ENCODE data around the gene ENDOU. TPM values are rescaled to one million over a fixed set of nuclear protein-coding genes. Genes with fewer than 3 reads are reported as not detected.
A peak's percentile ranks its signal among the peaks of the same experiment; 100 is the strongest.

Gene ENDOU
- total and polyA plus RNA-seq, 12 donors, result 0.11 to 0.56 (median 0.29) TPM; not detected in 1

DNA sequence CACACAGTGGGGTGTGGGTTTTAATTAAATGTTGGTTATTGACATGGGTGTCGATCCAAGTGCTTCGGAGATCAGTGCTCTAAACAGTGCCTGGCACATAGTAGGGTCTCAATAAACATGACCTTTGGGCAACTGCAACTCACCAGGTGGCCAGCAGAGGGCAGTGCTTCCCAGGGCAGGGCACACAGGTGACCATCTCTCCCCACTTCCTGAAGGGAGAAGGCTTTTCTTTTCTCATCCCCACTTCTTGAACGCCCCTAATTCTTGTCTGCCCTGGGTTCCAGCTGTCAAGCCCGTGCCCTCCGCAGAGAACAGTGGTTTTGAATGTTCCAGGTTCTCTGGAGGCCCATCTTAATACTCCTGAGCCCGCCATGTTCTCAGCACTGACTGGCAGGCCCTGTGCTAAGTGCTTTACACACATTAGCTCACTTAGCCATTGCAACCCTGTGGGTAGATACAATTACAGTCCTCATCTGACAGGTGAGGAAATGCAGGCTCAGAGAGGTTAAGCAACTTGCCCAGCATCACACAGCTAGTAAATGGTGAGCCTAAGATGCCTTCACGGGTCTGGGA, 17.0 kb upstream of the ENDOU start:
- intact Hi-C loops (cut with DNase I), result loop anchor here in 1 of 10 donors (1.0 to 5.0 kb wide), 2 partner anchors 10 to 35 kb away; no protein-coding TSS in a partner anchor
- Histone ChIP-seq H3K9me3 (no peaks in the 10 kb centered on the region), H3K27me3 (peaks cover 0 to 5% (median 0%) of the 10 kb centered on the region in 7 donors), H3K4me3 (no peak overlapping the region), H3K27ac (peak overlapping the region in 1 of 10 donors; percentile 78), H3K36me3 (peaks cover 0 to 45% (median 0%) of the 10 kb centered on the region in 9 donors), H3K4me1 (peaks cover 21 to 65% (median 42%) of the 10 kb centered on the region in 9 donors)
- TF ChIP-seq, protein P1, sequence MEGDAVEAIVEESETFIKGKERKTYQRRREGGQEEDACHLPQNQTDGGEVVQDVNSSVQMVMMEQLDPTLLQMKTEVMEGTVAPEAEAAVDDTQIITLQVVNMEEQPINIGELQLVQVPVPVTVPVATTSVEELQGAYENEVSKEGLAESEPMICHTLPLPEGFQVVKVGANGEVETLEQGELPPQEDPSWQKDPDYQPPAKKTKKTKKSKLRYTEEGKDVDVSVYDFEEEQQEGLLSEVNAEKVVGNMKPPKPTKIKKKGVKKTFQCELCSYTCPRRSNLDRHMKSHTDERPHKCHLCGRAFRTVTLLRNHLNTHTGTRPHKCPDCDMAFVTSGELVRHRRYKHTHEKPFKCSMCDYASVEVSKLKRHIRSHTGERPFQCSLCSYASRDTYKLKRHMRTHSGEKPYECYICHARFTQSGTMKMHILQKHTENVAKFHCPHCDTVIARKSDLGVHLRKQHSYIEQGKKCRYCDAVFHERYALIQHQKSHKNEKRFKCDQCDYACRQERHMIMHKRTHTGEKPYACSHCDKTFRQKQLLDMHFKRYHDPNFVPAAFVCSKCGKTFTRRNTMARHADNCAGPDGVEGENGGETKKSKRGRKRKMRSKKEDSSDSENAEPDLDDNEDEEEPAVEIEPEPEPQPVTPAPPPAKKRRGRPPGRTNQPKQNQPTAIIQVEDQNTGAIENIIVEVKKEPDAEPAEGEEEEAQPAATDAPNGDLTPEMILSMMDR (IDR thresholded peaks at IDR 0.05), result peak; percentile 85 to 95 (median 89)
- ATAC-seq (no peak), DNase-seq (peak; percentile 45 to 63)
- WGBS, 2 donors, result 85 to 91% methylated on average over 7 of the region's 7 CpGs

DNA sequence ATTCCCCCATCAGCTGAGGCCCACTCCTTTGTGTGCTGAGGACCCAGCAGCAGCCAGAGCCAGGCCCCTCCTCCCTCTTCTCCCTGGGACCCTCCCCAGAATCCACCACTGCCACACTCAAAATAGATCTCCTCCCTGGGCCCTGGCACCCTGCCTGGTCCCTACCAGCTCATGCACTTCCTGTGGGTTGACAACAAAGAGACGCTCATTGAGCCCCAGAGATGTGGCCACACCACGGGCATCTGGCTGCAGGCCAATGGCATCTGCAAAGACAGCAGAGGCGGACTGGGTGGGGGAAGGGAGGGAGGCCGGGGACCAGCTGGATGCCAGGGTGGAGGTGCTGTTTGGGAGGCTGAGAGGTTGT, 16.0 kb upstream of the ENDOU start:
- H3K4me3 ChIP-seq, result no peak overlapping the region
- H3K9me3 ChIP-seq, result no peaks in the 10 kb centered on the region
- peak overlapping the region in 9 of 10 donors; percentile 50 to 88 (median 73) for H3K27ac ChIP-seq
- WGBS, 2 donors, result 24 to 30% methylated on average over 4 of the region's 4 CpGs
- H3K27me3 ChIP-seq, result peaks cover 0 to 5% (median 0%) of the 10 kb centered on the region in 7 donors
- H3K36me3 ChIP-seq, result peaks cover 0 to 34% (median 0%) of the 10 kb centered on the region in 9 donors
- peaks cover 31 to 75% (median 52%) of the 10 kb centered on the region in 9 donors for H3K4me1 ChIP-seq
- intact Hi-C loops (cut with DNase I), result loop anchor here in 1 of 10 donors (5.0 kb wide), 1 partner anchor 36 kb away; no protein-coding TSS in a partner anchor
- peak; percentile 65 to 84 for DNase-seq
- ATAC-seq, result peak in 1 of 8 donors; percentile 24
- TF ChIP-seq, protein P1 (IDR thresholded peaks at IDR 0.05), result no peak

DNA sequence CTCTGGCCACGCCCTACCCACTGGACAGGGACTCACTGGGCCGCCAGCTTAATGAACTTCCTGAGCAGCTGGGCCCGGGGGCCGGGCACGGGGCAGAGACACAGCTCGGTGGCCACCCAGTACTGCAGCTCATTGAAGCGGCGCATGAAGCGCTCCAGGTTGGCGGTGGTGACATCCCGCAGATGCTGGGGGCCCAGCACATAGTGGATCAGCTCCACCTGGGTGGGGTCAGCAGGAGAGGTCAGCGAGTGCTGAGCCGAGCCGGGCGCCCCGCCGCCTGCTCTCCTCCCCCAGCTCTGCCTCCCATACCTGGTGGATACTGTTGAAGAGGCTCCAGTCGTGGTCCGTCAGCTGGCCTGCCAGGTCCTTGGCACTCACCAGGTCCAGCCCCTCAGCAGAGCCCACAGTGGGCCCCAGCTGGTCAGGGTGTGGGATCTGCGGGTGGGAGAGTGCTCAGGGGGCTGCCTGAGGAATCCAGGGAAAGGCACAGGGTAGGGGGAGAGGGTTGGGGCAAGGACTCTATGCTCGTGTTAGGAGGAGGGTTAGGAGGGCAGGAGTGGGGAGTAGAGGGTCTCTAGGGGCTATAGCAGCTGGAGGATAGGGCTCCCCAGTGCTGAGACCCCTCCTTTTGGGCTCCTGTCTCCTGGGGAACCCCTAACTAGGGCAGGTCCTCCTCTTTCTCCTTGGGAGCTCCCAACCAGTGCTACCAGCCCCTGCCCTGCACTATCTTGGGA, 15.5 kb upstream of the ENDOU start:
- DNase-seq (peak in 1 of 2 donors; percentile 37), ATAC-seq (no peak)
- peaks cover 0 to 29% (median 0%) of the 10 kb centered on the region in 9 donors for H3K36me3 ChIP-seq
- peaks cover 0 to 5% (median 0%) of the 10 kb centered on the region in 7 donors for H3K27me3 ChIP-seq
- TF ChIP-seq, protein P1 (IDR thresholded peaks at IDR 0.05), result no peak
- H3K4me1 ChIP-seq, result peaks cover 36 to 76% (median 58%) of the 10 kb centered on the region in 9 donors
- intact Hi-C loops (cut with DNase I), result loop anchor here in 1 of 10 donors (5.0 kb wide), 1 partner anchor 37 kb away; no protein-coding TSS in a partner anchor
- H3K4me3 ChIP-seq, result peak overlapping the region in 1 of 10 donors; percentile 7
- peak overlapping the region; percentile 50 to 88 (median 74) for H3K27ac ChIP-seq
- no peaks in the 10 kb centered on the region for H3K9me3 ChIP-seq
- WGBS, 2 donors, result 74 to 82% methylated on average over 21 of the region's 21 CpGs

DNA sequence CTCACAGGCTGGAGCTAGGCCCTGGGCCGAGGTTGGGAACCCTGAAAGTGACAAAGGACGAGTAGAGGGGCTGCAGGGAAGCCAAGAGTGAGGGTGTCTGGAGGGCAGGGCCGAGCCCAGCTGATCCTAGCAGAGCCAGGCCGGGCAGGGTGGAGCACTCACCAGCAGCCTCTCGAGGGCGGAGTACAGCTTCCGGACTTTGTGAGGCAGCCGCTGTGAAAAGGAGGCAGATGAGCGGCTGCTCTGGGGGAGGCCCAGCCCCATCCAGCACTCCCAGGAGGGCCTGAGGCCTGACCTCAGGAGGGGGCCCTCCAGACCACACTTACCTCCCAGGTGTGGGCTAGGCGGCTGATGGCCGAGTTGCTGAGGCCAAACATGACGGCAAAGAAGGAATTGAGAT, 14.7 kb upstream of the ENDOU start:
- ATAC-seq (peak; percentile 4 to 60 (median 14)), DNase-seq (peak; percentile 56 to 66)
- intact Hi-C loops (cut with DNase I), result loop anchor here in 1 of 10 donors (5.0 kb wide), 1 partner anchor 37 kb away; no protein-coding TSS in a partner anchor
- H3K4me1 ChIP-seq, result peaks cover 44 to 77% (median 65%) of the 10 kb centered on the region in 9 donors
- H3K9me3 ChIP-seq, result no peaks in the 10 kb centered on the region
- 65 to 78% methylated on average over 12 of the region's 12 CpGs for WGBS, 2 donors
- peak overlapping the region; percentile 50 to 88 (median 76) for H3K27ac ChIP-seq
- TF ChIP-seq, protein P1 (IDR thresholded peaks at IDR 0.05), result no peak
- H3K36me3 ChIP-seq, result peaks cover 0 to 22% (median 0%) of the 10 kb centered on the region in 9 donors
- H3K27me3 ChIP-seq, result peaks cover 0 to 5% (median 0%) of the 10 kb centered on the region in 7 donors
- peak overlapping the region in 1 of 10 donors; percentile 15 for H3K4me3 ChIP-seq

Measured in heart right ventricle (tissue), 16 donors.